Tongue (tissue), 2 donors: ENCODE measurements around the gene TMEM176A. TPM values are rescaled to one million over a fixed set of nuclear protein-coding genes. Genes with fewer than 3 reads are reported as not detected.
A peak's percentile ranks its signal among the peaks of the same experiment; 100 is the strongest.
"Not testable (repeated sequence)": the region's sequence is repeated elsewhere in the genome, so short reads cannot be mapped to it uniquely, and the experiment has no call there.

Experiments used
- DNase-seq: peaks from one replicate; pipeline ENCODE4 v3.0.0-alpha.2; 2015
- total RNA-seq: library from RNA; depleted of rRNA; stranded (reverse); fragments of >200 nt; gene quantifications from one replicate; pipeline ENCODE4 v1.2.3, GENCODE V29; 2014

TMEM176A gene
- total RNA-seq, 1 donor from 2014 or later = 13.6 TPM

GRCh38 chr7:150788474-150789269, 11.9 kb upstream of the TMEM176A start:
- peak; percentile 59 for DNase-seq

DNA sequence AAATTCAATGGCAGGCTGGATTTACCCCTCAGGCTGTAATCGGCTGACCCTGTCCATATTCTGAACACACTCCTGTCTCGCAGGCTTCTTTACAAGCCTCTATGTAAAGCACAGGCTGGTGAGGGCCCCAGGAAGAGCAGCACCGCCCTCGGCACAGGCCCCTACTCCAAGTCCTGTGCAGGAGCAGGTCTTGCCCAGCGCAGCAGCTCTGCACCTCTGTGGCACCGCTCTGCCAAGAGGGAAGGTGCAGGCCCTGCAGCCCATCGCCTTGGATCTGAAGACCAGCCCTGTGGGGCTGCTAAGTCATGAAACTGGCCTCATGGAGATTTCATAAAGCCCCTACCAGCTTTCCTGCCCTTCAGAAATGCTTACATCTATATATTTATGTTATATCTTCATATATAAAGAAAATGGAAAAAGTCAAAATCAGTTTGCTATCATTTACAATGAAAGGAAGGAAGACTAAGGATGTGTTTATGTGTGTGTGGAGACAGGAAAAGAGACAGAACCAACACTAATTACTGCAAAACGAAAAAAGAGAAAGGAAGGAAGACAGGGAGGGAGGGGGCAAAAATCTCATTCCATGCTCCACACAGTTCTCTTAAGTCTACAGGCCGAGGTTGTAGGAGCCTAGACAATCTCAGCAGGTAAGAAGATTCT, 10.0 kb upstream of the TMEM176A start:
- DNase-seq = no peak

- no peak for DNase-seq
Observed at GRCh38 chr7:150791304-150791703, 9.3 kb upstream of the TMEM176A start.

DNA sequence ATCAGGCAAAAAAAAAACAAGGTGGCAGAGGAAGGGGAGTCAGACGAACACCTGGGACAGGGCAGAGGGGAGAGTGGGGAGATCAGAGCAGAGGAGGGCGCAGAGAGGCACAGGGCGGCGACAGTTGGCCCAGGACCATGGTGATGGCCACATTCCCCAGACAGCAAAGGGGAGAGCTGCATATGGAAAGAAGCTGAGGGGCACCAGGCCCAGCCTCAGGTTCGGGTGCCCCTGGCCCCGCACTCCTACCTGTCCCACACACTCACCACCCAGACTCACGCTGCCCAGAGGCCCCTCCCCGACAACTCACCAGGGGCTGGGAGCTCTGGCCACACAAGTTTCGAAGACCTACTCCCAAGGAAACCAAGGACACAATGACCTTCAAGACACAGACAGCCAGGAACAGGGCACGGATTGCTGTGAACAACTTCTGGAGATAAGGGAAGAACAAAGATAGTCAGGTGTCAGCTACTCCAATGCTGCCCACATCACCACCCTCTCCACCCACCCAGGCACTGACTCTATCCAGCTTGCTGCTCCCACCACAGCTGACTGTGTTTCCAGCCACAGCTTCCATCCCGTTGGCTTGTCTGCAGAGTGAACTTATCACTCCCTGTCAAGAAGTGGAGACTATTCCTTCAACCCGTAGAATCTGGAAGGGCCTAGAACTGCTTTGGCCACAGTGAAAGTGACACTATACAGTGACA, 8.7 kb upstream of the TMEM176A start:
- DNase-seq = no peak

DNA sequence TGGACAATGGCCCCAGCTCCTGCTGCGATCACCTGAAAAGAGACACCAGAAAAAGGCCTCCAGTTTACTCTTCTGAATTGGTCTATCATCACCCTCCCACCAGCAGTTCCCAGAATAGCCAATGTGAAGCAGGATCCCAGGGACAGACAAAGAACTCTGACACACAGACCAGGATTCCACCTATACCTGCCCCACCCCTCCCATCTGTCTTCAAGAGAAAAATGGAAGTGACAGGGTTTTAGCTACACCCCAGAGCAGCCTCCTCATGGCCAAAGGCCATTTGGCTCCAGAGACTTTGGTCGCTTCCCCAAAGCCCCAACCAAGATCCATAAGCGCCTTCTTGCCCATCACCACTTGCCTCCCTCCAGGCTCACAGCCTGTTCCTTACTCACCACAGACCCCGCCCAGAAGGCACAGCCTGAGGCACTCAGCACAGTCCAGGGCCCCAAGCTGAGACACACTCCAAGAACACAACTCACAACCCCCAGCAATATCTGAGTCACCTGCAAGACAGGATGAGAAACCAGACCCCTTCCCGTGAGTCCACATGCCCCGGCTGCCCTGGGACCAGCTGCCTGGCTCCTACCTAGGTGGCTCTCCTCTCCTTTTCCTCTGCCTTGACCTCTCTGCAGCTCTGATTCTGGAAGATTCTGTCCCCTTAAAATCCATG, 6.9 kb upstream of the TMEM176A start:
- DNase-seq = no peak

GRCh38 chr7:150797661-150798060, 2.9 kb upstream of the TMEM176A start:
- no peak for DNase-seq

GRCh38 chr7:150799156-150799555, 1.4 kb upstream of the TMEM176A start:
- DNase-seq = no peak

GRCh38 chr7:150799741-150800580, 608 bp upstream of the TMEM176A start, which contains the start of gene TMEM176B:
TMEM176B (minus strand) TSS chr7:150800364; CDS start chr7:150796569, 3,795 bp downstream.
- DNase-seq = peak; percentile 65

GRCh38 chr7:150801242-150801945, 825 bp downstream of the TMEM176A start:
- DNase-seq = no peak

DNA sequence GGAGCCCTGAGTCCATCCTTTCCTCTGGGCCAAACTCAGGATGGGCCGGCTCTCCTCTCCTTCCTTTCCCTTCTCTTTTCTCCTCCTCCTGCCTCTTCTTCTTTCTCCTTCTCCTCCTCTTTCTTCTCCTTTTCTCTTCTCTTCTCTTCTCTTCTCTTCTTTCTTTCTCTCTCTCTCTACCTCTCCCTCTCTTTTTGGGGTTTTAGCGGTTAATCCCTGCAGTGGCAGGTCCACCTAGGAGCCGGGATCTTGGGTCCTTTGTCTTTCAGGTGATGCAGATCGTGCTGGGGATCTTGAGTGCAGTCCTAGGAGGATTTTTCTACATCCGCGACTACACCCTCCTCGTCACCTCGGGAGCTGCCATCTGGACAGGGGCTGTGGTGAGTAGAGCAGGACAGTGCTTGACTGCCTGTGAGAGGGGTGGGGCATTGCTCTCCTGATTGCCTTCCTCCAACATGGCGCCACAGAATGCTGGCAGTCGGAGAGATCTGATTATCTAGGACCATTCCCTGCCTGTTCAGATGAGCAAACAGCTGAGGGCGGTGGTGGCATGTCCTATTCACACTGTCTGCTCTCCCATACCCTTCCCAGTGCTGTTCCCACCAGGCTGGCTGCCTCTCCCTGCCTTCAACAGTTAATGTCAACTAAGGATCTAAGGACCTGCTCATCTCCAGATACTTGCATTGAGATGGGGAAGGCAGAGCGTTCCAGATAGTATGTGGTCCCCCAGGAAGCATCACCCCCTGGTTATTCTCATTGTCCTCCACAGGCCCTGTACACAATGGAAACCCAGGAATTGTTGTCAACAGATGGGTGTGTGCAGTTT, 1.6 kb downstream of the TMEM176A start:
- DNase-seq = no peak

DNA sequence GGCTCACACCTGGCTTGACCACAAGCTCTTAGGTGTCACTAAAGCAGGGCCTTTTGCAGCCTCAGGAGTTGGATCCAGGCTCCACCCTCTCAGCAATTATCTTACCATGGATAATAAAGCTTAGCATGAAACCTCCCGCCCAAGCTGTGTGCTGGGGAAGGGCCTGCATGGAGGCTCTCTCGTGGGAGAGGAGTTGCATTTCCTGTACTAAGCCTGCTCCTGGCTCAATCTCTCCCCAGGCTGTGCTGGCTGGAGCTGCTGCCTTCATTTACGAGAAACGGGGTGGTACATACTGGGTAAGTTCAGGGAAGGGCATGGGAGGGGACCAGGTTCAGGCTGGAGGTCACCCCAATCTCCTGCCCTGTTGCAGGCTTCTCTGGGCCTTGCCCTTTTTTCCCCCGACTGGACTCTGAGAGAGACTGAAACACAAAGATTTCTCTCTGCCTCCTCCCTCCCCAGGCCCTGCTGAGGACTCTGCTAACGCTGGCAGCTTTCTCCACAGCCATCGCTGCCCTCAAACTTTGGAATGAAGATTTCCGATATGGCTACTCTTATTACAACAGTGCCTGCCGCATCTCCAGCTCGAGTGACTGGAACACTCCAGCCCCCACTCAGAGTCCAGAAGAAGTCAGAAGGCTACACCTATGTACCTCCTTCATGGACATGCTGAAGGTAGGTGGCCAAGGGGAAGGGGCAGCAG, 2.7 kb downstream of the TMEM176A start:
- no peak for DNase-seq

DNA sequence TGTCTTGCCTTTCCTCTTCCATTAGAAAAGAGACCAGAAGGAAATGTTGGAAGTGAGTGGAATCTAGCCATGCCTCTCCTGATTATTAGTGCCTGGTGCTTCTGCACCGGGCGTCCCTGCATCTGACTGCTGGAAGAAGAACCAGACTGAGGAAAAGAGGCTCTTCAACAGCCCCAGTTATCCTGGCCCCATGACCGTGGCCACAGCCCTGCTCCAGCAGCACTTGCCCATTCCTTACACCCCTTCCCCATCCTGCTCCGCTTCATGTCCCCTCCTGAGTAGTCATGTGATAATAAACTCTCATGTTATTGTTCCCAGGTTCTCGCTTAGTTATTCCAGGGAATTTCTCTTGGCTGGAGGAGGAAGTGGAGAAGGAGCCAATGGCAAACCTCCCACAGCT, 4.2 kb downstream of the TMEM176A start:
- DNase-seq = no peak

DNA sequence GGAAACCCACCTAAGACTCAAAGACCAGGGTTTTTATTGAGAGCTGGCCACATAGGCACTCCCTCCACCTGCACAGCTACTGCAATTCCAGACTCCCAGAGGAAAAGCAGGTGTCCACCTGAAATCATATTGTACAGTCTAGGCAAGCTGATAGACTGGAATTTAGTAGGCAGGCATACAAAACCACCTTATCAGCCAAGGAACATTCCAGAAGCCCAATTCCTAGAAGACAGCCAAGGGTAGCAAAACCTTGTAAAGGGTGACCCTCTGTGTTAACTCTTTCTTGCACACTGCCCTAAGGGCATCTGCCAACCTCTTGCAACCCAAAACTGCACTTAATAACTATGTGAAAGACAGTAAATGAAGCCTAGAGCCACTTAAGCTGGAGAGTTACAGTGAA, 5.3 kb downstream of the TMEM176A start:
- DNase-seq = no peak

- no peak for DNase-seq
Observed at GRCh38 chr7:150806454-150806853, 5.9 kb downstream of the TMEM176A start.

- DNase-seq = no peak
Observed at GRCh38 chr7:150806863-150807262, 6.3 kb downstream of the TMEM176A start.

GRCh38 chr7:150807616-150808438, 7.3 kb downstream of the TMEM176A start:
- DNase-seq = not testable (repeated sequence)

DNA sequence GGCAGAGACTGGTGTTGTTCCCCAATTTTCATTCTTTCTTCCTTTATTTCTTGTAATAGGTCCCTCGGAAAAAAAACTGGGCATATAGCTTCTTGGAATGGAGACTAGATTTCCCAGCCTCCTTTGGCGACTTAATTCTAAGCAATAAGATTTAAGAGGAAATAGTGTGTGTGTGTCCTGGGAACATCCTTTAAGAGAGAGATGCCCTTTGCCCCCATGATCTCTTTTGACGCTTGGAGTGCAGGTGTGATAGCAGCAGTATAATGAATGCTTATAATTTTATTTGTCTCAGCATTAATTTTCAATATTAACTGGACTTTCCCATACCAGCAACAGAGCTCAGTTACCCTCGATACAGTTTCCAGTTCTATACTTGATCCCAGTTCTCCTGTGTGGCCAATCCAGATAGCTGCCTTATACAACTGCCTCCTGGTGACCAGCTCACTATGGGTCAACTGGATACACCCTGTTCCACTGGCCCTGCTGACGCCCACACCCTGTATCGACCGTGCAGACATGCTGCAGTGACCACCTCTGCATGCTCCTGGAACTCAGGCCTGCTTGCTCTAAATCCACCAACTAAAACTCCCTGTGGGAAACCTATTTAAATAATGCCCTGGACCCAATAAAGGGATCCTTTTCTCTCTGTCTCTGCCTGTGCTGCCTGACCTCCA, 13.9 kb downstream of the TMEM176A start:
- no peak for DNase-seq

DNA sequence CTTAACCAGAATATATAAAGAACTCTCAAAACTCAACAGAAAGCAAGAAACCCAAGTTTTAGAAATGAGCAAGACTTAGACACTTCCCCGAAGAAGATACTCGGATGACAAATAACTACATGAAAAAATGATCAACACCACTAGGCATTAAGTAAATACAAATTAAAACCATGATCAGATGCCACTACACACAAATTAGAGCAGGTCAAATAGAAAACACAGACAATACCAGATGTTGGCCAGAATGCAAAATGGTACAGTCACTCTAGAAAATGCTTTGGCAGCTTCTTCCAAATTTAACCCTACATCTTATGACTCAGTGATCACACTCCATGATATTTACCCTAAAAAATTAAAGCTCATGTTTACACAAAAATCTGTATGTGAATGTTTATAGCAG, 18.4 kb downstream of the TMEM176A start:
- DNase-seq = no peak
